H9 (cell line): ENCODE measurements around the gene TTLL3. TPM values are rescaled to one million over a fixed set of nuclear protein-coding genes. Genes with fewer than 3 reads are reported as not detected.

ENCODE experiments used
- DNase-seq: peaks from one replicate; pipeline ENCODE4 v3.0.0-alpha.2; 2017
- H2AFZ ChIP-seq: one replicate; pipeline ENCODE4 v1.6.1; 2013; ENCODE audit warnings: mild to moderate bottlenecking, low read length, control low read depth, moderate library complexity
- H2AK5ac ChIP-seq: 2 replicates; pipeline ENCODE4 v1.6.1; 2013; ENCODE audit warnings: low read length, control low read depth, mixed read lengths; ENCODE audit not compliant: insufficient read length
- H2BK120ac ChIP-seq: one replicate; pipeline ENCODE4 v1.6.1; 2013; ENCODE audit warnings: low read depth, mild to moderate bottlenecking, low read length, control low read depth, inconsistent platforms; ENCODE audit not compliant: poor library complexity, severe bottlenecking
- H2BK12ac ChIP-seq: 2 replicates; pipeline ENCODE4 v1.6.1; 2013; ENCODE audit warnings: low read length, control low read depth, mixed read lengths, low read depth; ENCODE audit not compliant: insufficient read length
- H2BK15ac ChIP-seq: 2 replicates; pipeline ENCODE4 v1.6.1; 2013; ENCODE audit warnings: low read depth, low read length, control low read depth
- H2BK20ac ChIP-seq: one replicate; pipeline ENCODE4 v1.6.1; 2013; ENCODE audit warnings: low read depth, mild to moderate bottlenecking, low read length, control low read depth, inconsistent platforms; ENCODE audit not compliant: poor library complexity, severe bottlenecking
- H2BK5ac ChIP-seq: 2 replicates; pipeline ENCODE4 v1.6.1; 2013; ENCODE audit warnings: low read length, control low read depth, mixed read lengths; ENCODE audit not compliant: insufficient read length
- H3K14ac ChIP-seq: 2 replicates; pipeline ENCODE4 v1.6.1; 2013; ENCODE audit warnings: low read length, control low read depth; ENCODE audit not compliant: insufficient read depth
- H3K18ac ChIP-seq: 2 replicates; pipeline ENCODE4 v1.6.1; 2013; ENCODE audit warnings: low read depth, mild to moderate bottlenecking, mixed read lengths, low read length, control low read depth; ENCODE audit not compliant: insufficient read length
- H3K23ac ChIP-seq: 2 replicates; pipeline ENCODE4 v1.6.1; 2013; ENCODE audit warnings: low read length, control low read depth, mixed read lengths, low read depth; ENCODE audit not compliant: insufficient read length
- H3K23me2 ChIP-seq: 2 replicates; pipeline ENCODE4 v1.6.1; 2013; ENCODE audit warnings: low read depth, mild to moderate bottlenecking, mixed read lengths, low read length, control low read depth; ENCODE audit not compliant: insufficient read length, poor library complexity, severe bottlenecking
- H3K27ac ChIP-seq: 2 replicates; pipeline ENCODE4 v1.5.1; 2013; ENCODE audit warnings: low read length, control low read depth, mixed read lengths, low read depth; ENCODE audit not compliant: insufficient read length
- H3K27me3 ChIP-seq: 2 replicates; pipeline ENCODE4 v1.6.1; 2013; ENCODE audit warnings: low read length, control low read depth, inconsistent platforms; ENCODE audit not compliant: insufficient read depth
- H3K4ac ChIP-seq: 2 replicates; pipeline ENCODE4 v1.6.1; 2013; ENCODE audit warnings: low read depth, mild to moderate bottlenecking, control low read depth, inconsistent platforms, low read length, moderate library complexity
- H3K4me1 ChIP-seq: 2 replicates; pipeline ENCODE4 v1.6.1; 2013; ENCODE audit warnings: low read length, control low read depth, inconsistent platforms; ENCODE audit not compliant: insufficient read depth
- H3K4me2 ChIP-seq: 2 replicates; pipeline ENCODE4 v1.6.1; 2013; ENCODE audit warnings: low read length, control low read depth, mixed read lengths; ENCODE audit not compliant: insufficient read length, insufficient read depth
- H3K56ac ChIP-seq: 2 replicates; pipeline ENCODE4 v1.6.1; 2013; ENCODE audit warnings: low read depth, mild to moderate bottlenecking, mixed read lengths, low read length, control low read depth; ENCODE audit not compliant: insufficient read length
- H3K79me1 ChIP-seq: 2 replicates; pipeline ENCODE4 v1.6.1; 2013; ENCODE audit warnings: low read depth, mild to moderate bottlenecking, moderate library complexity, low read length, control low read depth, inconsistent platforms; ENCODE audit not compliant: insufficient read depth, poor library complexity, severe bottlenecking
- H3K79me2 ChIP-seq: 2 replicates; pipeline ENCODE4 v1.6.1; 2013; ENCODE audit warnings: low read length, control low read depth, inconsistent platforms; ENCODE audit not compliant: insufficient read depth
- H3K9ac ChIP-seq: 2 replicates; pipeline ENCODE4 v1.6.1; 2013; ENCODE audit warnings: low read length, control low read depth, mixed read lengths; ENCODE audit not compliant: insufficient read length; ENCODE audit errors: extremely low read depth
- H3K9me3 ChIP-seq: one replicate; pipeline ENCODE4 v1.6.1; 2013; ENCODE audit warnings: low read depth, low read length, inconsistent platforms; ENCODE audit not compliant: control insufficient read depth
- H3T11ph ChIP-seq: one replicate; pipeline ENCODE4 v1.6.1; 2013; ENCODE audit warnings: mild to moderate bottlenecking, low read length, control low read depth, inconsistent platforms
- H4K20me1 ChIP-seq: one replicate; pipeline ENCODE4 v1.6.1; 2013; ENCODE audit not compliant: control insufficient read depth, insufficient read length, insufficient read depth
- H4K5ac ChIP-seq: 2 replicates; pipeline ENCODE4 v1.6.1; 2013; ENCODE audit warnings: low read depth, mild to moderate bottlenecking, mixed read lengths, low read length, control low read depth; ENCODE audit not compliant: insufficient read length
- H4K8ac ChIP-seq: replicated peaks from 2 replicates; pipeline ENCODE4 v1.6.1; 2013; ENCODE audit warnings: low read length, control low read depth, mixed read lengths, low read depth; ENCODE audit not compliant: insufficient read length
- H4K91ac ChIP-seq: 2 replicates; pipeline ENCODE4 v1.6.1; 2013; ENCODE audit warnings: low read depth, mild to moderate bottlenecking, moderate library complexity, mixed read lengths, low read length, control low read depth; ENCODE audit not compliant: insufficient read length
- H3K27ac Mint-ChIP-seq, 3 experiments: 2 replicates in 2 of 3; 3 replicates in 1 of 3; pipeline ENCODE4 v1.8.0; 2020 to 2021; ENCODE audit warnings: mixed read lengths in 3 of 3, mild to moderate bottlenecking in 1 of 3, moderate library complexity in 1 of 3
- H3K27me3 Mint-ChIP-seq: 2 replicates; pipeline ENCODE4 v1.8.0; 2021; ENCODE audit warnings: low read depth, mild to moderate bottlenecking, moderate library complexity, mixed read lengths
- H3K36me3 Mint-ChIP-seq, 3 experiments: 2 replicates in 2 of 3; 3 replicates in 1 of 3; pipeline ENCODE4 v1.8.0; 2020 to 2021; ENCODE audit warnings: low read depth in 3 of 3, mixed read lengths in 3 of 3; ENCODE audit not compliant: insufficient read depth in 1 of 3
- H3K4me1 Mint-ChIP-seq, 2 experiments: 2 replicates each; pipeline ENCODE4 v1.8.0; 2020; ENCODE audit warnings: mixed read lengths in 2 of 2
- H3K4me3 Mint-ChIP-seq, 2 experiments: 2 replicates in 1 of 2; 3 replicates in 1 of 2; pipeline ENCODE4 v1.8.0; 2020 to 2021; ENCODE audit warnings: mild to moderate bottlenecking in 2 of 2, mixed read lengths in 2 of 2, moderate library complexity in 1 of 2
- H3K9me3 Mint-ChIP-seq, 2 experiments: 2 replicates in 1 of 2; 3 replicates in 1 of 2; pipeline ENCODE4 v1.8.0; 2020; ENCODE audit warnings: mild to moderate bottlenecking in 2 of 2, mixed read lengths in 2 of 2, moderate library complexity in 1 of 2
- WGBS: extraction: QIAGEN DNeasy Blood & Tissue Kit; methylation state at CpG from one replicate; pipeline ENCODE4 v1.1.7; 2013; ENCODE audit warnings: missing lambda C conversion rate, low lambda C conversion rate, mixed read lengths; ENCODE audit not compliant: insufficient read length; ENCODE audit errors: extremely low coverage; 5-methylcytosine and 5-hydroxymethylcytosine counted together
- total RNA-seq: library from RNA; stranded (reverse); gene quantifications from 2 replicates; pipeline ENCODE4 v1.2.1, GENCODE V29; 2021
- TF ChIP-seq, protein P1 (sequence below): fragments of 200-600 bp; sonication (generic); conservative IDR thresholded peaks from 3 replicates; pipeline ENCODE4 v1.8.0; 2021; ENCODE audit warnings: antibody characterized with exemption, mild to moderate bottlenecking

Gene TTLL3
- total RNA-seq, 1 experiment from 2014 or later: 14.4 TPM

DNA sequence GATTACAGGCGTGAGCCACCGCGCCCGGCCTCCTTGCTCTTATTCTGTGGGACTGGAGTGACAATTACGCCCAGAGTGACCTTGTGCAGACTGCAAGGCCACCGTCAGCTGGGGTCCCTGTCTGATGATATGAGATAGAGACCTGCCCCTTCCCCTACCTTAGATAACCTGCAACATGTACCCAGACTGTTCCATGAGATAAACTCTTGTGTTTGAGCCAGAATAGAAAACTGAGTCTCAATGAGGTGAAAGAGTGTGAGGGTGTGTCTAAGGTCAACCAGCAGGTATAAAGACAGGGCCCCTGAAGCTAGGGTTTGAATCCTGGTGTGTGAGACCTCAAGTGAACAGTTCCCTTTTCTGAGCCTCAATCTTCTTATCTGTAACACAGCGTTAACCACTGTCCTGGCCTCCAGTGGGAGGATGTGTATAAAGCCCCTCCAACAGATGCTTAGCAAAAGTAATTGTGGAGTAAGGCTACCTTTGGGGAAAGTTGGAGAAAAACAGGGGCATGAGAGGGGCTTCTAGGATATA lies 23.8 kb upstream of the TTLL3 start:
- Histone ChIP-seq H3K14ac (no peak overlapping the region), H2BK5ac (no peak overlapping the region), H2AFZ (no peak overlapping the region), H4K91ac (no peak overlapping the region), H3K4me1 (no peaks in the 10 kb centered on the region), H4K8ac (no peak overlapping the region), H3K23ac (no peak overlapping the region), H2BK15ac (no peak overlapping the region), H2BK120ac (no peak overlapping the region), H3K4me2 (no peak overlapping the region), H3K23me2 (no peaks in the 10 kb centered on the region), H3T11ph (no peak overlapping the region), H3K9ac (no peak overlapping the region), H3K79me2 (no peaks in the 10 kb centered on the region), H3K27me3 (no peaks in the 10 kb centered on the region), H2BK12ac (no peak overlapping the region), H3K4ac (no peak overlapping the region), H2BK20ac (no peak overlapping the region), H2AK5ac (no peak overlapping the region), H3K27ac (no peak overlapping the region), H4K5ac (no peak overlapping the region), H4K20me1 (no peaks in the 10 kb centered on the region), H3K79me1 (no peaks in the 10 kb centered on the region), H3K18ac (no peak overlapping the region), H3K9me3 (no peaks in the 10 kb centered on the region), H3K56ac (no peak overlapping the region)
- Mint-ChIP-seq H3K27ac (no peak overlapping the region), H3K36me3 (peaks cover 29 to 79% (median 78%) of the 10 kb centered on the region in 3 experiments; a peak in 6 of 7 replicates), H3K9me3 (no peaks in the 10 kb centered on the region), H3K4me3 (no peak overlapping the region), H3K27me3 (no peaks in the 10 kb centered on the region), H3K4me1 (no peaks in the 10 kb centered on the region)
- no peak for DNase-seq
- WGBS: no CpG with 5 or more reads among the region's 7 CpGs
- TF ChIP-seq, protein P1, sequence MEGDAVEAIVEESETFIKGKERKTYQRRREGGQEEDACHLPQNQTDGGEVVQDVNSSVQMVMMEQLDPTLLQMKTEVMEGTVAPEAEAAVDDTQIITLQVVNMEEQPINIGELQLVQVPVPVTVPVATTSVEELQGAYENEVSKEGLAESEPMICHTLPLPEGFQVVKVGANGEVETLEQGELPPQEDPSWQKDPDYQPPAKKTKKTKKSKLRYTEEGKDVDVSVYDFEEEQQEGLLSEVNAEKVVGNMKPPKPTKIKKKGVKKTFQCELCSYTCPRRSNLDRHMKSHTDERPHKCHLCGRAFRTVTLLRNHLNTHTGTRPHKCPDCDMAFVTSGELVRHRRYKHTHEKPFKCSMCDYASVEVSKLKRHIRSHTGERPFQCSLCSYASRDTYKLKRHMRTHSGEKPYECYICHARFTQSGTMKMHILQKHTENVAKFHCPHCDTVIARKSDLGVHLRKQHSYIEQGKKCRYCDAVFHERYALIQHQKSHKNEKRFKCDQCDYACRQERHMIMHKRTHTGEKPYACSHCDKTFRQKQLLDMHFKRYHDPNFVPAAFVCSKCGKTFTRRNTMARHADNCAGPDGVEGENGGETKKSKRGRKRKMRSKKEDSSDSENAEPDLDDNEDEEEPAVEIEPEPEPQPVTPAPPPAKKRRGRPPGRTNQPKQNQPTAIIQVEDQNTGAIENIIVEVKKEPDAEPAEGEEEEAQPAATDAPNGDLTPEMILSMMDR: no peak
